OCI-M1 (cell line): Measurements from ENCODE around the gene FGF12.
A peak's percentile ranks its signal among the peaks of the same experiment; 100 is the strongest.
"Not testable (repeated sequence)": the region's sequence is repeated elsewhere in the genome, so short reads cannot be mapped to it uniquely, and the experiment has no call there.

Experiments
- DNase-seq: peaks from one replicate; lab custom pipeline; 2025; lab: John Stamatoyannopoulos, UW

FGF12 gene

DNA sequence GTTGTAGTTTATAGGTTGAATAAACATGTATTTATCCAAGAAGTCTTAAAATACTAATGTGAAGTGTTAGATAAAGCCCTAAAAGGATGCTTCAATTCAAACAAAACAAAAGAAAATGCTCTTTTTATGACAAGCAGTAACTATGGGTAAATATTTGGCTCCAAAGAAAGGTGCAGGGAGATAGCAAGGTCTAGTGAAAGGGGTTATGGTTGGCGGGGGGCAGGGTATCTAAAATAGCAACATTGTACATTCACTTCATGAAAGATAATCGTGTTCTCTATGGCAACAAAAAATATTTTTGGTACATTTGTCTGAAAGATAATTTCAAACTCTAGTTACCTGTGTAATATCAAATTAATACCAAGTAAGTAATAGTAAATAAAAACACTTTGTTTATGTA lies 149.5 kb downstream of the FGF12 start:
- no peak for DNase-seq

DNA sequence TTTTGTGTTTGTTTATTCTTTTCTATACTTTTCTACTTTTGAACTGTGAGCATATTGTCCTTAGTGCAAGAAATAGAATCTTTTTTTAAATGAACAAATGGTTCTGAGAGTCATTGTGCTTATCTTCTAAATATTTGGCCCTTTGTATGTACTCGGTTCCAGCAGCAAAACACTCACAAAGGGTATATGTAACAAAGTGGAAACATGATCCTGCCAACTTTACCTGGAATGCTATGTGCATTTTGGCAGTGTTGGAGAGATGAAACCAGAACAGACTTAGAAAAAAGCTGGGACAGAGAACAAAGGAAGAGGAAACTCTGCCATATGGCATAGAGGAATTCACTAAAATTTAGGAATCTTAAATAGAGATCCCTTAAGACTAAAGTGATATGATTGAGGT lies 150.1 kb downstream of the FGF12 start:
- DNase-seq, result no peak

DNA sequence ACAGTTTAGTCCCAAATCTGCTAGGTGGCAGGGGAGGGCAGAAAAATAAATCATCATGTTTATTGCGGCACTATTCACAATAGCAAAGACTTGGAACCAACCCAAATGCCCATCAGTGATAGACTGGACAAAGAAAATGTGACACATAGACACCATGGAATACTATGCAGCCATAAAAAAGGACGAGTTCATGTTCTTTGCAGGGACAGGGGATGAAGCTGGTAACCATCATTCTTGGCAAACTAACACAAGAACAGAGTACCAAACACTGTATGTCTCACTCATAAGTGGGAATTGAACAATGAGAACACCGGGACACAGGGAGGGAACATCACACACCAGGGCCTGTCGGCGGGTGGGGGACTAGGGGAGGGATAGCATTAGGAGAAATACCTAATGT lies 150.6 kb downstream of the FGF12 start:
- DNase-seq, result not testable (repeated sequence)

DNA sequence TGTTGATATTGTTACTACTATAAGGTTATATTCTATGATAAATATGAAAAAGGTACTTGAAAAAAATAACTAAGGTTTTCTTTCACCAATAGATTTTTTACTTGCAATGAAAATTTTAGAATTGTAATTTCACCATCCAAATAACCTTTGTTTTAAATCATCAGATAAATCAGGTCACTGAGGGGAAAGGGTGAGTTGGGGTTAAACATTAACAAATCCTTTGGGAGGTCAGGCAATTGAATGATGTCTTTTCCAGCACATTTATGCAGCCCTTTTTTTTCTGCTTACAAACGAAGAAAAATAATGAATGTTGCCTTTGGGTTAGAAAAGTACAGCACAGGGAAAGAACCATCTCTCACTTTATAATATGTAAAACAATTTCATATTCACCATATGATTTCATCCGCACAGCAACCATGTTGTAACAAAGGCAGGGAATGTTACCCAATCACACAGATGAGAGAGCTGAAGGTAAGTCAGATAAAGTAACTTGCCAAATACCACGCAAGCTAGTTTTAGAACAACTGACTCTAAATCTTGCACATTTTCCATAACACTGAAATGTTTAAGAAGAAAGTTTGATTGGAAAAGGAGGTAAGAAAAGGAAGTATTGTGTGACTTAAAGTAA lies 151.3 kb downstream of the FGF12 start:
- no peak for DNase-seq

- no peak for DNase-seq
These were observed 154.1 kb downstream of the FGF12 start for GRCh38 chr3:192573240-192573639.

- peak; percentile 18 for DNase-seq
These were observed 156.2 kb downstream of the FGF12 start for GRCh38 chr3:192570821-192571791.

- DNase-seq, result no peak
These were observed 157.0 kb downstream of the FGF12 start for GRCh38 chr3:192570315-192570714.

GRCh38 chr3:192566706-192567290 lies 160.5 kb downstream of the FGF12 start:
- DNase-seq, result peak; percentile 75

DNA sequence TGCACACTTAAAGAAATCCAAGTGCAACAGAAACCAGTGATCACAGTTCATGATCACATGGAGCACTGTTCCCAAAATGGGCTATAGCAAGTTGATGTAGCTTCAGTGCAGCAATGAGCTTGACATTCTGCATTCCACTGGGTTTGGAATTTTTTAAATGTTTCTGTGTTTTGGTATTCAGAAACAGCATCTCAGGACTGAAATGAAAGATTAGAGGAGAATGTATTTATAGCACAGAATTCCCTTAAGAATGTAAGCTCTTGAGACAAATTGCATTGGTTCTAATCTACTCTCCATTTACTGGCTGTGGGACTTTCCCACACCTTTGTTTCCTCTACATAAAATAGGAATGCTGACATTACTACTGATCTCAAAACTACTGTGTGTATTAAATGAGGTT lies 162.7 kb downstream of the FGF12 start:
- no peak for DNase-seq

GRCh38 chr3:192563417-192563816 lies 163.9 kb downstream of the FGF12 start:
- no peak for DNase-seq

DNA sequence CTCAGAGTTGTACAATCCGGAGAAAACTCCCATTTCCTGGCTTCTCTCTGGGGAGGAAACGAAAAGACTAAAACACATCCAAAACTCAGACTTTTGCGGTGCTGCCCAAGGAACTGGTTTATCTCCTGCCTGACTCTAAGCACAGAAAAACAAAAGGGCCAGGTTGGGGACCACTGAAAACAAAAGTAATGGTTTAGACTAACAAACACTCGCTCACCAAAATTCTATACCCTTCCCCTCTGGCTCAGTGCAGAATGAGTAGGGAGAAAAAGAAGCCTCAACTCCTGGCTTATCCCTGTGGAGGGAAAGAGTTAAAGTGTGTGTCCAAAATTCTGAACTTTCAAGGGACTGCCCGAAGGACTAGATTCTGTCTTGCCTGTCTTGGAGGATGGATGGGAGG lies 173.6 kb downstream of the FGF12 start:
- DNase-seq, result no peak

GRCh38 chr3:192550356-192550755 lies 177.0 kb downstream of the FGF12 start:
- DNase-seq, result no peak

DNA sequence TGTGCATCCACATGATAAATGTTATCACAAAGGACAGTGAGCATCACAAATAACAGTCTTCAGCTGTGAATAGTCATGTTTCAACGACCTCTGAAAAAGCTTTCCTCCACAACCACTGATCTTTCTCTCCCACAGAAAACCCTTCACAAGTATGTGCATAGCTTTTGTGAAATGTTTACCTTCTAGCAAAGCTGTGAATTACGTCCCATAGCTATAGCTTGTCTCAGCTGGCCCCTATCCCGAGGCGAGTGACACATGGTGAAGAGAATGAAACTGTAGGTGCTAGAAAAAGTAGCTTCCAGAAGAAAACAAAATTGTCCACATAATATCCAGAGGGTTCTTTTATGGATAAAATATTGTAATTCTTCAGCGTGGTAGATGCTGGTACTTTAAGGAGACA lies 182.0 kb downstream of the FGF12 start:
- no peak for DNase-seq

- no peak for DNase-seq
These were observed 184.2 kb downstream of the FGF12 start for GRCh38 chr3:192543163-192543562.

DNA sequence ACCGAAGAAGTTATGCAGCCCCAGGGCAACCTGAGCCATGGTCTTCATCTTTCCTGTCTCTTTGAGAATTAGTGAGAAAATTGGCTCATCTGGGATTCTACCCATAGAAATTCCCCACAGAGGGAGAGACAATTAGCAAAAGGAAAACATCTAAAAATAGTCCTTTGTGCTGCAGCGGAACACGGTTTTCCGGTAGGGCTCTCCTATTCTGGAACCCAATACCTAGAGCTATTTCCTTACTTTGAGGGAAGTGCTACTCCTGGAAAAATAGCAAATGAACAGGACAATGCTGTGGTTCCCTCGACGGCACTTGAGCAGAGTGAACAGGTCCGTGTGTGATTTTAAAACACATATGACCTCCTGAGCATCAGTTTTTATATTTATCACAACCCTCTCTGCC lies 210.5 kb downstream of the FGF12 start:
- DNase-seq, result no peak

GRCh38 chr3:192515664-192516045 lies 211.7 kb downstream of the FGF12 start:
- DNase-seq, result no peak

DNA sequence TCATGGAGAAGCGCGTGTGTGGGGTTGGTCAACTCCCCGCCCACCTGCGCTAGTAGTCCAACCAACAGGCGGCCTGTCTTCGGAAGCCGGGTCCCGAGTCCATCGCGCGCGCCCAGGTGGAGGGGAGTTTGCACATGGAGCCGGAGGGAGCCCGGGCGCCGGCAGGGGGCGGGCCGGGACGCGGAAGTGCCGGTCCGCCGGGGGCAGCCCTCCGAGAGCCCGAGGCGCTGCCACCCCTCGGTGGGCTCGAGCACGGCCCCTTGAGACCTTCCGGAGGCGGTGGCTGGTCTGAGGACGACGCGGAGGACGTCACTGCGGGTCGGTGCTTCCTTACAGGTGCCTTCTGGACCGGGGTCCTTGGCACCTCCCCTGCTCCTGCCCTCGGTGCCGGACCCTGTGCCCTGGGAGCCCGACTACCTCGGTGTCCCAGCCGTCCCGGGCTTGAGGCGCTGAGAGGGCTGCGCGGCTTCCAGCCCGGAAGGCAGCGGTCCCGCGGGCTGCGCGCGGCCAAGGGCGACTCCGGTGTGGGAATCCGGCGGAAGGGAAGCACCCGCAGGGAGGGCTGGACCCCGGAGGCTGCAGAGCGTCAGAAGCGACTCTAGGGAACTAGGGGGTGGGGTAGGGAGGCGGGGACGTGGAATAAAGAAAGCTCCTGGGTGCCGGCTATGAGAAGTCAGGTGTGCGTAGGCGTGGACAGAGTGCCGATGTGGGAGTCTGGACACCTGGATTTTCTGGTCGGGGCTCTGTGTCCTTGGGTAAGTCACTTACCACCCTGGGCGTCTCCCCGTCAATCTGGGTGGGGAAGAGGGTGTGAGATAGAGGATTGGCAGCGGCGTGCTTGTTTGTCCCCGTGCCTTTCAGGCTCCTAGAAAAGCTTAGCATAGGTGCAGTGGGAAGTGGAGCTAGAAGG lies 212.3 kb downstream of the FGF12 start:
- no peak for DNase-seq

GRCh38 chr3:192514081-192514753 lies 213.1 kb downstream of the FGF12 start:
- DNase-seq, result no peak

DNA sequence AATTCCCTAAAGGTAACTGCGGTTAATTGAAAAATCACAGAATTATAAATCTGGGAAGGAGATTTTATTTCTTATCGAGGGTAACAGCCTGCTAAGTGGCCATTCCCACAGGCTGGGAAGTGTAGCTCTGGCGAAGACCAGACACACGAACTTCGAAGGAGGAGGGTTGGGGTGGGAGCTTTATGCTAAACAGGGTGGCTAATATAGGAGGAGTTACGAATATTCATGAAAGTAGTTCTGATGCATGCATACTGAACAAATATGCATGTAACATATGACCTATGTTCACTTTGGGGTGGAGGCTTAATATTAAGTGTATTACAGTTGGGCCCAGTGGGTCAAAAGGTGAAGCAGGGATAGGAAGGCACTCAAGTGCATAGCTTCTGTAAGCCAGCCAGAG lies 221.6 kb downstream of the FGF12 start:
- no peak for DNase-seq

DNA sequence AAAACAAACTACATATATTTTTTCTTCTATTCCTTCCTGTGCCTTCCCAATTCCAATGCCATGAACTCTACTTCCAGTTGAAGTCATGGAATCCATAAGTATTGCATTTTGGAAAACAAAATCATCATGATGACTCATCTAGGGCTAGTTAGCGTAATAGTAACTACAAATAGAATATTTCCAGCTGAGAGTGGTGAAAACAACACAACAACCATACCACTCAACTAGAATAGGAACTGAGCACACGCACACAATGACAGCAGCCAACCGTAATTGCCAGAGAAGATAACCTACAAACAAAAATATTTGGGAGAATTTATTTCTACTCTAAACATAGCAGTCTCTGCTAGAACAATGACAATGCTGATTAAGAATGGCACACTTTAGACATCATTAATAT lies 225.9 kb downstream of the FGF12 start:
- DNase-seq, result no peak

DNA sequence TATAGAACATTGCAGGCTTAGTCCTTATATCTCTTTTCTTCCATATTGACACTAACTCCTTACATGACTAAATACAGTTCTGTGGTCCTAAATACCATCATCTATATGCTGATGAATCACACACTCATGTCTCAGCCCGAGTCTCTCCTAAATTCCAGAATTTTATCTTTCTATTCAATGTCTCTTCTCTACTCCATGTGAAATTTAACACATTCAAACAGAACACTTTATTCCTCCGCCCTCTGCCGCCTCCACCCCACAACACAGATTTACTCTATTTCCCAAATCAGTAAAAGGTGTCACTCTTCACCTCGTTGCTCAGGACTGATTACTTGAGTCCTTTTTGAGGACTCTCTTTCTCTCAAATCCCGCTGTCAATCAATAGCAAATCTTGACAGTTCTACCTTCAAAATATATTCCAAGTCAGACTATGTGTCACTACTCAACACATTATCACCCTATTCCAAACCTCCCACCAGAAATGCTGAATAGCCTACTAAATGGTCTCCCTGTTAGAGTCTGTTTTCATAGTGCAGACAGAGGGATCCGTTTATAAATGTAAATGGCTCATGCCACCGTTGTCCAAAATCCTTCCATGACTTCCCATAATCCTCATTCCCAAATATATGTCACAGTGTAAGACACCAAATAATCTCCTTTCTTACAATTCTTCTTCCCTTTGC lies 230.3 kb downstream of the FGF12 start:
- DNase-seq, result no peak
